IMR-90 (cell line): ENCODE results near the gene KLHL29. TPM values are rescaled to one million over a fixed set of nuclear protein-coding genes. Genes with fewer than 3 reads are reported as not detected.

Experiments used
- ATAC-seq: fragments of 200-7000 bp; cut with Tn5 transposase; 2 replicates; pipeline ENCODE4 v1.9.1; 2020; ENCODE audit warnings: low read depth, mild to moderate bottlenecking, moderate library complexity
- BruUV-seq: library from RNA; stranded (reverse); fragments of 400-500 nt; replicated peaks from 2 replicates; lab custom pipeline; 2021; lab: Mats Ljungman, UMichigan
- CTCF ChIA-PET: fragments of 300-600 bp; formaldehyde crosslinking; extraction: SDS; loops from one replicate; lab custom pipeline; 2021; ENCODE audit warnings: antibody characterized with exemption; lab: Yijun Ruan, JAX
- POLR2A ChIA-PET: fragments of 300-600 bp; sonication (Branson Sonifier 250); formaldehyde crosslinking; loops from one replicate; lab custom pipeline; 2022; ENCODE audit warnings: antibody characterized with exemption; ENCODE audit not compliant: unreplicated experiment; lab: Charles Lee
- DNase-seq: peaks from one replicate; pipeline ENCODE4 v3.0.0; 2013
- H2AFZ ChIP-seq: replicated peaks from 2 replicates; pipeline ENCODE3; 2013; ENCODE audit warnings: low read length, mild to moderate bottlenecking; ENCODE audit not compliant: poor library complexity
- H2AK5ac ChIP-seq: 2 replicates; pipeline ENCODE4 v1.6.1; 2013; ENCODE audit warnings: low read depth, low read length, inconsistent platforms
- H2AK9ac ChIP-seq: replicated peaks from 2 replicates; pipeline ENCODE3; 2013; ENCODE audit warnings: mild to moderate bottlenecking, low read depth, low read length, moderate library complexity; ENCODE audit not compliant: poor library complexity
- H2BK120ac ChIP-seq: 2 replicates; pipeline ENCODE4 v1.6.1; 2013; ENCODE audit warnings: low read depth, low read length, inconsistent platforms
- H2BK15ac ChIP-seq: 3 replicates; pipeline ENCODE4 v1.6.1; 2013; ENCODE audit warnings: low read depth, low read length, inconsistent platforms
- H2BK20ac ChIP-seq: 2 replicates; pipeline ENCODE4 v1.6.1; 2013; ENCODE audit warnings: low read depth, mild to moderate bottlenecking, inconsistent platforms, low read length, moderate library complexity
- H2BK5ac ChIP-seq: 2 replicates; pipeline ENCODE4 v1.6.1; 2013; ENCODE audit warnings: mild to moderate bottlenecking, low read depth, low read length, inconsistent platforms; ENCODE audit not compliant: poor library complexity, severe bottlenecking
- H3K14ac ChIP-seq: replicated peaks from 2 replicates; pipeline ENCODE4 v1.6.1; 2013; ENCODE audit warnings: low read depth, low read length, inconsistent platforms
- H3K18ac ChIP-seq: 2 replicates; pipeline ENCODE4 v1.6.1; 2013; ENCODE audit warnings: low read depth, low read length, control low read depth
- H3K23ac ChIP-seq: 2 replicates; pipeline ENCODE4 v1.6.1; 2013; ENCODE audit warnings: low read depth, low read length, inconsistent platforms
- H3K27ac ChIP-seq: 2 replicates; pipeline ENCODE4 v1.5.1; 2013; ENCODE audit warnings: mild to moderate bottlenecking, control low read depth, low read length; ENCODE audit not compliant: insufficient read depth
- H3K27me3 ChIP-seq: 2 replicates; pipeline ENCODE4 v1.6.1; 2013; ENCODE audit warnings: low read length; ENCODE audit not compliant: control insufficient read depth, insufficient read depth
- H3K36me3 ChIP-seq: 2 replicates; pipeline ENCODE4 v1.6.1; 2013; ENCODE audit warnings: low read length, mixed read lengths; ENCODE audit not compliant: control insufficient read depth, insufficient read depth
- H3K4ac ChIP-seq: 2 replicates; pipeline ENCODE4 v1.6.1; 2013; ENCODE audit warnings: low read depth, low read length, inconsistent platforms
- H3K4me1 ChIP-seq: 2 replicates; pipeline ENCODE4 v1.6.1; 2013; ENCODE audit warnings: low read length, mixed read lengths; ENCODE audit not compliant: control insufficient read depth, insufficient read depth
- H3K4me2 ChIP-seq: 2 replicates; pipeline ENCODE4 v1.6.1; 2013; ENCODE audit warnings: low read depth, mild to moderate bottlenecking, control low read depth, low read length, moderate library complexity
- H3K4me3 ChIP-seq: 2 replicates; pipeline ENCODE4 v1.5.1; 2013; ENCODE audit warnings: low read depth, mild to moderate bottlenecking, control low read depth, low read length, moderate library complexity; ENCODE audit not compliant: insufficient read depth
- H3K56ac ChIP-seq: 2 replicates; pipeline ENCODE4 v1.6.1; 2013; ENCODE audit warnings: low read length, inconsistent platforms; ENCODE audit not compliant: insufficient read depth; ENCODE audit errors: extremely low read depth
- H3K79me1 ChIP-seq, 2 experiments: 2 replicates each; pipeline ENCODE4 v1.6.1; 2013; ENCODE audit warnings: low read length in 2 of 2, inconsistent platforms in 1 of 2, low read depth in 1 of 2
- H3K9ac ChIP-seq: 2 replicates; pipeline ENCODE4 v1.6.1; 2013; ENCODE audit warnings: low read depth, low read length, control low read depth
- H3K9me1 ChIP-seq: 2 replicates; pipeline ENCODE4 v1.6.1; 2013; ENCODE audit warnings: low read length, inconsistent platforms; ENCODE audit not compliant: insufficient read depth
- H3K9me3 ChIP-seq: 2 replicates; pipeline ENCODE4 v1.6.1; 2013; ENCODE audit warnings: low read length; ENCODE audit not compliant: control insufficient read depth, insufficient read depth
- H4K20me1 ChIP-seq: 2 replicates; pipeline ENCODE4 v1.6.1; 2013; ENCODE audit warnings: low read length, inconsistent platforms; ENCODE audit not compliant: insufficient read depth
- H4K5ac ChIP-seq: 2 replicates; pipeline ENCODE4 v1.6.1; 2013; ENCODE audit warnings: mild to moderate bottlenecking, low read depth, low read length, control low read depth
- H4K8ac ChIP-seq, 2 experiments: 2 replicates each; pipeline ENCODE4 v1.6.1; 2013; ENCODE audit warnings: low read depth in 2 of 2, low read length in 2 of 2, control low read depth in 1 of 2, inconsistent platforms in 1 of 2
- H4K91ac ChIP-seq: 2 replicates; pipeline ENCODE4 v1.6.1; 2013; ENCODE audit warnings: low read depth, low read length, inconsistent platforms; ENCODE audit not compliant: insufficient read depth
- CEBPB ChIP-seq: IDR thresholded peaks from 2 replicates; pipeline ENCODE4 v1.6.1; 2012; ENCODE audit warnings: low read depth, low read length, improper control_type of control experiment
- CTCF ChIP-seq: conservative IDR thresholded peaks from 2 replicates; pipeline ENCODE4 v1.5.1; 2012; ENCODE audit warnings: mild to moderate bottlenecking, low read depth, low read length, improper control_type of control experiment
- MXI1 ChIP-seq: IDR thresholded peaks from 2 replicates; pipeline ENCODE4 v1.6.1; 2012; ENCODE audit warnings: low read depth, mild to moderate bottlenecking, low read length, moderate library complexity, borderline replicate concordance
- RAD21 ChIP-seq: IDR thresholded peaks from 2 replicates; pipeline ENCODE4 v1.6.1; 2012; ENCODE audit warnings: low read length, improper control_type of control experiment
- RCOR1 ChIP-seq: IDR thresholded peaks from 2 replicates; pipeline ENCODE4 v1.6.1; 2012; ENCODE audit warnings: mild to moderate bottlenecking, low read length, improper control_type of control experiment; ENCODE audit not compliant: insufficient replicate concordance
- SMC3 ChIP-seq: fragments of 150-350 bp; IDR thresholded peaks from 2 replicates; pipeline ENCODE4 v1.6.1; 2016; ENCODE audit warnings: low read depth, mild to moderate bottlenecking, antibody characterized with exemption, low read length, moderate library complexity
- WGBS, 2 experiments: methylation state at CpG; one replicate each; pipeline versions ENCODE4 v1.1.5 to v1.1.7; 2013; ENCODE audit warnings: missing lambda C conversion rate in 2 of 2; ENCODE audit not compliant: insufficient read length in 1 of 2; ENCODE audit errors: extremely low coverage in 2 of 2; 5-methylcytosine and 5-hydroxymethylcytosine counted together
- dilution Hi-C: fragments of 300-500 bp; cut with HindIII; formaldehyde crosslinking; loops from one replicate; pipeline ENCODE4 v1.14.3; 2018; ENCODE audit warnings: low sequenced_read_pairs; ENCODE audit not compliant: unreplicated experiment
- in situ Hi-C: fragments of 300-500 bp; cut with MboI; formaldehyde crosslinking; loops from 3 replicates; pipeline ENCODE4 v1.14.3; 2019; ENCODE audit warnings: low sequenced_read_pairs, inconsistent platforms, mixed read lengths
- intact Hi-C: fragments of 100-400 bp; cut with micrococcal nuclease; formaldehyde crosslinking; loops from 2 replicates; pipeline ENCODE4 v1.10.0; 2022
- polyA plus RNA-seq, 3 experiments: library from polyadenylated mRNA; depleted of rRNA; stranded (reverse); fragments of >200 nt; gene quantifications; 2 replicates each; pipeline ENCODE4 v1.2.3, GENCODE V29; 2012; ENCODE audit warnings: low replicate concordance in 1 of 3
- total RNA-seq: library from RNA; depleted of rRNA; stranded (reverse); fragments of >200 nt; gene quantifications from 2 replicates; pipeline ENCODE4 v1.2.3, GENCODE V29; 2012

KLHL29 gene
- total and polyA plus RNA-seq, 2 of the 4 experiments (the other 2 are of a cell fraction): 2.0 to 8.0 TPM

DNA sequence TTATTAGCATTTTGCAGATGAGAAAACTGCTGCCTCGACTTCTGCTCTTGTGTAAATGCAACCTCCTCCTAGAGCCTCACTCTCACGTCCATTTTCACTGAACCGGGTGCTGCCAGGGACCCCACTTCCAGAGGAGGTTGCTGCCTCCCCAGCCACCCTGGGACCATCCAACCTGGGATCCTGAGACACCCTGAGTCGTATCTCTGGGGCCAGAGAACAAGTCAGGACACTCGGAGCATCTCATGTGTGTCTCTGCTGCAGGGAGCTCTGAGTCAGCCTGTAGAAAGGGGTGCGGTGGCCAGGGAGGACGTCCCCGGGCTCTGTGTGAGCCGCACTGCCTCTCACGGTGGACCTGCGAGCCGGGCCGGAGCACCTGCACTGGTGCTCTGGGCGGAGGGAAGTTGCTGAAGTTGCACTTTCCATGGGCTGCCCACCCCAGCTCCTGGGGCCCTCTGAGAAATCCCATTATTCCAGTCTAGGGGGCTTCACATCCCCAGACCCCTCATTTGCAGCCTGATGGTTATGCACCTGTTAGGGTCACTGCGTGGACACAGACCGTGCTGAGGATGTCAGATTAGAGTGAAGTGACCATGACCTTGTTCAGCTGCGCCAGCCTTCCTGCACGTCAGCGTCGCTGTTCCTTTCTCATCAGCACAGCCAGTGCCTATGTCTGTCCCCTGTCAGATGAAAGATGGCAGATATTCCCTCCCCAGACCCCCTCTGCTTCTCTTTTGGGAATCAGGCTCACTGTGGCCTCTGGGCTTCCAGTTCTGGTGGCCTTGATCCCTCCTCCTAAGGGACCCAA, 230.4 kb downstream of the KLHL29 start:
- TF ChIP-seq RAD21 (no peak), MXI1 (no peak), CTCF (no peak), SMC3 (no peak), CEBPB (no peak), RCOR1 (no peak)
- H2BK20ac ChIP-seq: no peak overlapping the region
- intact Hi-C loops (loop anchor here (5.0 kb wide), 1 partner anchor 213 kb away; no protein-coding TSS in a partner anchor), dilution Hi-C loops (no loop called here), in situ Hi-C loops (no loop called here)
- no peak overlapping the region for H3K18ac ChIP-seq
- H2AK5ac ChIP-seq: no peak overlapping the region
- H3K23ac ChIP-seq: no peak overlapping the region
- H3K9me1 ChIP-seq: no peaks in the 10 kb centered on the region; the same call in 1 of the 2 replicates
- H3K36me3 ChIP-seq: no peaks in the 10 kb centered on the region
- H3K4me2 ChIP-seq: no peak overlapping the region
- H2AK9ac ChIP-seq: no peak overlapping the region
- POLR2A ChIA-PET: no interaction called here
- H4K91ac ChIP-seq: no peak overlapping the region
- H4K8ac ChIP-seq: no peak overlapping the region
- H2AFZ ChIP-seq: no peak overlapping the region
- CTCF ChIA-PET: no interaction called here
- no peaks in the 10 kb centered on the region for H3K79me1 ChIP-seq
- no peak overlapping the region for H2BK5ac ChIP-seq
- H3K4ac ChIP-seq: no peak overlapping the region
- no peak overlapping the region for H2BK15ac ChIP-seq
- 94% methylated on average over 12 of the region's 20 CpGs; no CpG with 5 or more reads in 1 of the 2 experiments for WGBS, 2 experiments
- no peak overlapping the region for H3K9ac ChIP-seq
- H3K4me1 ChIP-seq: peaks cover 7% of the 10 kb centered on the region; the same call in 1 of the 2 replicates
- no peak overlapping the region for H3K14ac ChIP-seq
- no peak overlapping the region for H2BK120ac ChIP-seq
- BruUV-seq: no TSS peak
- peaks cover 3% of the 10 kb centered on the region; the same call in 1 of the 2 replicates for H3K9me3 ChIP-seq
- DNase-seq (no peak), ATAC-seq (no peak)
- no peak overlapping the region for H3K56ac ChIP-seq
- peaks cover 3% of the 10 kb centered on the region; the same call in 1 of the 2 replicates for H4K20me1 ChIP-seq
- H4K5ac ChIP-seq: no peak overlapping the region
- no peaks in the 10 kb centered on the region for H3K27me3 ChIP-seq
- H3K4me3 ChIP-seq: no peak overlapping the region
- H3K27ac ChIP-seq: no peak overlapping the region
